GM21515 (cell line): ENCODE results near the gene PCDHB2.
"Not testable (repeated sequence)": the region's sequence is repeated elsewhere in the genome, so short reads cannot be mapped to it uniquely, and the experiment has no call there.

ENCODE experiments used
- ATAC-seq: cut with Tn5 transposase; IDR thresholded peaks from one replicate; pipeline ENCODE4 v1.9.1; 2021; ENCODE audit not compliant: unreplicated experiment

PCDHB2 gene

DNA sequence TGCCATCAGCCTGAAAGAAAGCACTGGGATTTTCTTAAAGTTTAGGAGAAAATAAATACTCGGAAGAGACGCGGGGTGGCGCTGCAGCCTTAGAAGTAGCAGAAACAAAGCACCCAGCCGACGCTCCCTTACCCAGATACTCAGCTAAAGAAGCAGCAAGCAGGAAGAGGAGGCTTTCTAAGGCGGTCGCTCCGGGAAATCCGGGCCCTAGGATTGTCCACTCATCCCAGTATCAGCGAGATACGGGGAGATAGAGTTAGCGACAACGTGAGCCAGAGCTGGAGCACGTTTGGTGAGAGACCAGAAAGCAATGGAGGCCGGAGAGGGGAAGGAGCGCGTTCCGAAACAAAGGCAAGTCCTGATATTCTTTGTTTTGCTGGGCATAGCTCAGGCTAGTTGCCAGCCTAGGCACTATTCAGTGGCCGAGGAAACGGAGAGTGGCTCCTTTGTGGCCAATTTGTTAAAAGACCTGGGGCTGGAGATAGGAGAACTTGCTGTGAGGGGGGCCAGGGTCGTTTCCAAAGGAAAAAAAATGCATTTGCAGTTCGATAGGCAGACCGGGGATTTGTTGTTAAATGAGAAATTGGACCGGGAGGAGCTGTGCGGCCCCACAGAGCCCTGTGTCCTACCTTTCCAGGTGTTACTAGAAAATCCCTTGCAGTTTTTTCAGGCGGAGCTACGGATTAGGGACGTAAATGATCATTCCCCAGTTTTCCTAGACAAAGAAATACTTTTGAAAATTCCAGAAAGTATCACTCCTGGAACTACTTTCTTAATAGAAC, at the start of gene PCDHB2:
Gene PCDHB2, plus strand, starts transcription at position 135 of the 782 bp plus-strand sequence. Its CDS starts 176 bp downstream, at position 311.
- ATAC-seq = no peak

GRCh38 chr5:141050622-141051520, 43.5 kb upstream of the PCDHB2 start, which contains the start of gene PCDHB1:
Gene PCDHB1 (plus strand): TSS chr5:141051374. CDS start chr5:141051471, 97 bp downstream.
- no peak for ATAC-seq

DNA sequence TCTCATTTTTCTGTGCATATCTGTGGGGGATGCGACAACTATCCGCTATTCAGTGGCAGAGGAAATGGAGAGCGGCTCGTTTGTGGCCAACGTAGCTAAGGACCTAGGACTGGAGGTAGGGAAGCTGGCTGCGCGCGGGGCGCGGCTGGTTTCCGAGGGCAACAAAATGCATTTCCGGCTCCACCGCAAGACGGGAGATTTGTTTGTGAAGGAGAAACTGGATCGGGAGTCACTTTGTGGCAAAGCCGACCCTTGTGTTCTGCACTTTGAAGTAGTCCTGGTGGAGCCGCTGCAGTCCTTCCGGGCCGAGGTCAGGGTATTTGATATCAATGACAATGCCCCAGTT, 42.9 kb upstream of the PCDHB2 start:
- ATAC-seq = no peak

DNA sequence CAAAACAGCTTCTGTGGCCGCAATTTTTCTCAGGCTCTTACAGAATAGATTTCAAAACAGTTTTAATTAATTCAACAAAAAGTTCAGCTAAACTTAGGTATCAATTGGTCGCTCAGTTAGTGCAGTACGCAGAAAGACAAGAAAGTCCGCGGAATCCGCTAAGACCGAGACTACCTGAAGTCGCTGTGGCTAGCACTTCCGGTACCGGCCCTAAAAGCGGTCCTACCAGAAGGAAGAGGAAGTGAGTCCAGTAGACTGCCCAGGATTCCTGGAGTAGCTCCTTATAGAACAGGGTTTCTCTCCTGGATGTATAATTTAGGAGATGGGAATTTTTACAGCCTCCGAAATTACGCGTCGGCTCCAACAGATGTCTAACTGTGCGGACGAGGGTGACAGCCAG, 16.6 kb upstream of the PCDHB2 start:
- no peak for ATAC-seq

- no peak for ATAC-seq
Observed at GRCh38 chr5:141082228-141082627, 12.2 kb upstream of the PCDHB2 start.

- no peak for ATAC-seq
Observed at GRCh38 chr5:141084487-141084989, 9.9 kb upstream of the PCDHB2 start.

DNA sequence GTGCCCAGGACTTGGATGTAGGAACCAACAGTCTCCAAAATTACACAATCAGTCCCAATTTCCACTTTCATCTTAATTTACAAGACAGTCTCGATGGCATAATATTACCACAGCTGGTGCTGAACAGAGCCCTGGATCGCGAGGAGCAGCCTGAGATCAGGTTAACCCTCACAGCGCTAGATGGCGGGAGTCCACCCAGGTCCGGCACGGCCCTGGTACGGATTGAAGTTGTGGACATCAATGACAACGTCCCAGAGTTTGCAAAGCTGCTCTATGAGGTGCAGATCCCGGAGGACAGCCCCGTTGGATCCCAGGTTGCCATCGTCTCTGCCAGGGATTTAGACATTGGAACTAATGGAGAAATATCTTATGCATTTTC, 837 bp downstream of the PCDHB2 start:
- ATAC-seq = no peak

GRCh38 chr5:141096181-141096580, 1.8 kb downstream of the PCDHB2 start:
- ATAC-seq = not testable (repeated sequence)

DNA sequence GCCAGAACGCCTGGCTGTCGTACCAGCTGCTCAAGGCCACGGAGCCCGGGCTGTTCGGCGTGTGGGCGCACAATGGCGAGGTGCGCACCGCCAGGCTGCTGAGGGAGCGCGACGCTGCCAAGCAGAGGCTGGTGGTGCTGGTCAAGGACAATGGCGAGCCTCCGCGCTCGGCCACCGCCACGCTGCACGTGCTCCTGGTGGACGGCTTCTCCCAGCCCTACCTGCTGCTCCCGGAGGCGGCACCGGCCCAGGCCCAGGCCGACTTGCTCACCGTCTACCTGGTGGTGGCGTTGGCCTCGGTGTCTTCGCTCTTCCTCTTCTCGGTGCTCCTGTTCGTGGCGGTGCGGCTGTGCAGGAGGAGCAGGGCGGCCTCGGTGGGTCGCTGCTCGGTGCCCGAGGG, 2.2 kb downstream of the PCDHB2 start:
- ATAC-seq = not testable (repeated sequence)

DNA sequence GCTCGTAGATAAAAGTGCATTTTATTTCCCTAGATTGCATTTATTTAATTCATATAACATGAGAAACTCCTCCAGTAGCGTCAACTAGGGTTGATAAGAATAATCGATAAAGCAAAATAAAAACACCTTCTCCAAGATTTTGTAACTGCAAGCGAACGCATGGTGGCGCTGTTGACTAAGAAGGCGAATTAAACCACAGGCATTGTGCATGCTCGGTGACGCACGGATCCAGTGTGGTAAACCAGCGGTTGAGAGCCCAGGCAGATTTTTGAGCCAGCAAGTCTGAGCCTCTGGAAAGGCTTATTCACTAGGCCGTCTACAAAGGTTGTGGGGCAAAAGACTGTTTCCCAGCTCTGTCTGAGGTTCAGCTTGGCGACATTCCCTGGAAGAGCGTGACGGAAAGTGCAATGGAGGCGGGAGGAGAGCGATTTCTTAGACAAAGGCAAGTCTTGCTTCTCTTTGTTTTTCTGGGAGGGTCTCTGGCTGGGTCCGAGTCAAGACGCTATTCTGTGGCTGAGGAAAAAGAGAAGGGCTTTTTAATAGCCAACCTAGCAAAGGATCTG, 5.9 kb downstream of the PCDHB2 start, which contains the start of gene PCDHB3:
Gene PCDHB3, plus strand, starts transcription at position 231 of the 563 bp plus-strand sequence. Its CDS starts 177 bp downstream, at position 408.
- no peak for ATAC-seq

DNA sequence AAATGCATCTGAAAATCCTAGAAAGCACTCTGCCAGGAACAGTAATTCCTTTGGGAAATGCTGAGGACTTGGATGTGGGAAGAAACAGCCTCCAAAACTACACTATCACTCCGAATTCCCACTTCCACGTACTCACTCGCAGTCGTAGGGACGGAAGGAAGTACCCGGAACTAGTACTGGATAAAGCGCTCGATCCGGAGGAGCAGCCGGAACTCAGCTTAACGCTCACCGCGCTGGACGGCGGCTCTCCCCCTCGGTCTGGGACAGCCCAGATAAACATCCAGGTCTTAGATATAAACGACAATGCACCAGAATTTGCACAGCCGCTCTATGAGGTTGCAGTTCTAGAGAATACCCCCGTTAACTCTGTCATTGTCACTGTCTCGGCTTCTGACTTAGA, 6.6 kb downstream of the PCDHB2 start:
- ATAC-seq = no peak

GRCh38 chr5:141102070-141102469, 7.7 kb downstream of the PCDHB2 start:
- ATAC-seq = not testable (repeated sequence)

GRCh38 chr5:141102471-141102870, 8.1 kb downstream of the PCDHB2 start:
- ATAC-seq = not testable (repeated sequence)

DNA sequence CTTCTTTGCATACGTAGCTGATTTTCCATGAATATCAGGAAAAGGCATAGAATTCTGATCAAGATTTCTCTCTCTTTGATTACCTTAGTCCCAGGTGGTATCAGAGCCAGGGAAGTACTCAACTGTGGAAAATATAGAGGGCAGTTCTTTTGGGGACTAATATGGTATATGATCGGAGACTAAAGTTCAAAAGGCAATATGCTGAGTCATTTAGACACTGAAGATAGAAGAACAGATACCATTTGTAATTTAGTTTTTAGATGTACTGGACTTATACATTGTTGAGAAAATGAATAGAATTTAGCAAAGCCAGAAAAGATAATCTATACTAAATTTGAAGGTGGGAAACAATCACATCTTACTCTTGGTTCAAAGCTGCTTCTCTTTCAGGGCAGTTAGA, 10.9 kb downstream of the PCDHB2 start:
- no peak for ATAC-seq

DNA sequence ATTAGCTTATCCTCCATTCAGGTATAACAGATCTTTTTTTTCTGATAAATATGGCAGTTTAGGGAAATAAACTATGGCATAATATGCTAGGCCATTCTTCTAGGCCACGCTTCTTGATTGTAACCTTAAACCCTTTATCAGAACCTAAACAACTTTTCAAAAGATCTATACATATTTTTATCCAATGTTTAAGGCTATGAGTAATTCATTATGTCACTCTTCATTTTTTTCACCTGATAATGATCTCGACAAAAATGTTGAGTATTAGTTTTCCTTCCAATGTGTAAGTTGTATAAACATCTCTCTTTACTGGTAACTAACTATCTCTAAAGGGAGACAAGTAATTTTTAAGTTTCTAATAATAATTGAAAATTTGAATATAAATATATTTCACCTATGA, 24.8 kb downstream of the PCDHB2 start:
- no peak for ATAC-seq

DNA sequence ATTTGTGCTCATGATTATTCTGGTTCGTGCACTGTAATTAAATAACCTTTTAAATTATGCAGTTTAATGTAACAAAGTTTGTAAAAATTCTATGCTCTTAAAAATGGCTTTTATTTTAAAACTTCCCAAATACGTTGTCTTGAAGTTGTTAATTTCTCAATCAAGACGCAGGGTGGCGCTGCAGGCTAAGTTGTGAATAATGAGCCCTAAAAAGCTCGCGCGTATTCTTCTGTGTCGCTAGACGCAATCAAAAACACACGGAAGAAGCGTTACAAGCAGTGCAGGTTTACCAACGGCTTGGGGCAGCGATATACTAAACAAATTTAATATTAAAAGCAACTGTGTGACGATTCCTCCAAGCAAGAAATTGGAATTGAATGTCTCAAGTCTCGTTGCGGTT, 27.1 kb downstream of the PCDHB2 start, which contains the start of gene PCDHB4:
Gene PCDHB4, plus strand, starts transcription at position 256 of the 400 bp plus-strand sequence. CDS start 181 bp downstream, outside the sequence.
- no peak for ATAC-seq

- no peak for ATAC-seq
Observed at GRCh38 chr5:141121985-141122384, 27.6 kb downstream of the PCDHB2 start.

- not testable (repeated sequence) for ATAC-seq
Observed at GRCh38 chr5:141123396-141124135, 29.2 kb downstream of the PCDHB2 start.

GRCh38 chr5:141127305-141127704, 32.9 kb downstream of the PCDHB2 start:
- no peak for ATAC-seq

- ATAC-seq = no peak
Observed at GRCh38 chr5:141135030-141135717, 40.8 kb downstream of the PCDHB2 start, which contains the start of gene PCDHB5. Gene PCDHB5 (plus strand): TSS chr5:141135206. CDS start chr5:141135435, 229 bp downstream.
